Islet of Langerhans (tissue), 1 donor: ENCODE data around the gene ZNF398.
"Not testable (repeated sequence)": the region's sequence is repeated elsewhere in the genome, so short reads cannot be mapped to it uniquely, and the experiment has no call there.

Experiments used
- FAIRE-seq: peaks from one replicate; lab custom pipeline; 2011; peaks lifted over from hg19 to GRCh38; lab: Jason Lieb, UNC

ZNF398 gene

DNA sequence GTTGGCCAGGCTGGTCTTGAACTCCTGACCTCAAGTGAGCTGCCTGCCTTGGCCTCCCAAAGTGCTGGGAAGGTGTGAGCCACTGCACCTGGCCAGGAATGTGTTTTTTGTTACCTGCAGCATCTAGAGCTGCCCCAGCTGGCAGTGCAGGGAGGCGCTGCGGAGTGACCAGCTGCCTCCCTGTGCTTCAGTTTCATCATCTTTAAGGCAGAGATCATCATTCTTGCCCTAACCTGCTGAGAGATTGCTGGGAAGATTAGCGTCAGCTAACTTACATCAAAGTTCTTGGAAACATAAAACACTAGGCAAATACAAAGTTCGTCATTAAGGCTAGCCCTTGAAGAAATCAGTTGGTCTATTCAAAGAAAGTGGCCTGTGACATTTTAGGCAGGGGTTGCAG is 50.4 kb downstream of the ZNF398 start:
- no peak for FAIRE-seq

- FAIRE-seq = no peak
Measured at GRCh38 chr7:149198161-149198816, 51.0 kb downstream of the ZNF398 start.

- no peak for FAIRE-seq
Measured at GRCh38 chr7:149199234-149199995, 52.2 kb downstream of the ZNF398 start.

- no peak for FAIRE-seq
Measured at GRCh38 chr7:149202831-149203231, 55.6 kb downstream of the ZNF398 start.

- no peak for FAIRE-seq
Measured at GRCh38 chr7:149205690-149206381, 58.6 kb downstream of the ZNF398 start.

DNA sequence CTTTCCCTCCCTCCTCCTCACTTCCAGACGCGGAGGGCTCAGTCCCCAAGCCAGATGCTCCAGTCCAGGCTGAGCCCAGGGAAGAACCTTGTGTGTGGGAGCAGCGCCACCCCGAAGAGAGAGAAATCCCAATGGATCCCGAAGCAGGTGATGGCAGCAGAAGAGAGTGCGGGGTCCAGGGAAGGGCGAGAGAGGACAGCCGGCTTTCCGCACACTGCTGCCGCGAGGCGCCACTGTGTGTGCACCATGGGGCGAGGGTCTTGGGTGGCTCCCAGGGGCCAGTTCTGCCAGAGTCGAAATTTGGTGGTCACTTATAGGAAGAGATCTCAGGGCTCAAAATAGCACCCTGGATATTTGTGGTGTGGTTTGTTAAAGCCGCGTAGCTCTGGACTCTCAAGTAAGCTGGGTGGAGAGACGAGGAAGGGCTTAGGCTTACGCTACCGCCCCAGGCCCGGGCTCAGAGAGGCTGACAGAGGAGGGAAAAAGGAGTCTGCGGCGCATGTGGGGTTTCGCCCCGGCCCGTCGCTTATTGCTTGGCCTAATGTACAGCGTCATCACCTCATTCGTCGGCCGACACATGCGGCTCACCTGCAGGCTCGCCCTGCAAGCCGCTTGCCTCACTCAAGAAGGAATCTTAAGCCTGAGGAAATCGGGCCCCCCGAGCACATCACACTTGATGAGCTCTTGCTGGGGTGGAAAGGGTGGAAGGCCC is 60.2 kb downstream of the ZNF398 start:
- FAIRE-seq = no peak

GRCh38 chr7:149209518-149210269 is 62.4 kb downstream of the ZNF398 start:
- FAIRE-seq = no peak

GRCh38 chr7:149210551-149210950 is 63.3 kb downstream of the ZNF398 start:
- no peak for FAIRE-seq

- FAIRE-seq = no peak
Measured at GRCh38 chr7:149214020-149214720, 66.9 kb downstream of the ZNF398 start.

GRCh38 chr7:149216402-149216801 is 69.1 kb downstream of the ZNF398 start:
- no peak for FAIRE-seq

GRCh38 chr7:149217570-149217969 is 70.3 kb downstream of the ZNF398 start:
- FAIRE-seq = no peak

- FAIRE-seq = no peak
Measured at GRCh38 chr7:149218469-149219420, 71.5 kb downstream of the ZNF398 start.

DNA sequence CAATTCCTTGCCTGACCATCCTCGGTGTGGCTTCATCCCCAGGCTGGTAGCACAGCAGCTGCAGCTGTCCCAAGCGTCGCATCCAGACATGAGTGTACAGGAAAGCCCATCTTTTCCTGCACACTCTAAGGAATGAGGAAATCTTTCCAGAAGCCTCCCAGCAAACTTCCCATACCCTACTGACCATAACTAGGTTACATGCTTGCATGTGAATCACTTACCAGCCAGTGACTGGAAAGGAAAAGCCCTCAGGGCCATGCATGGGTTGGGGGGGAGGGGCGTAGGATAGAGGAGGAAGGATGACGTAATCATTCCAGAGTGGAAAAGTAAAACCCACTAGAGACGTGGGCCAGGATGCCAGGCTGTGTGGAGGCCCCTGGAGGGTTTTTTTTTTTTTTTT is 73.3 kb downstream of the ZNF398 start:
- no peak for FAIRE-seq

GRCh38 chr7:149223176-149223575 is 75.9 kb downstream of the ZNF398 start:
- FAIRE-seq = no peak

- no peak for FAIRE-seq
Measured at GRCh38 chr7:149223761-149224160, 76.5 kb downstream of the ZNF398 start.

- no peak for FAIRE-seq
Measured at GRCh38 chr7:149224352-149224751, 77.1 kb downstream of the ZNF398 start.

- no peak for FAIRE-seq
Measured at GRCh38 chr7:149225106-149225505, 77.9 kb downstream of the ZNF398 start.

- FAIRE-seq = no peak
Measured at GRCh38 chr7:149225656-149226055, 78.4 kb downstream of the ZNF398 start.

GRCh38 chr7:149226366-149226765 is 79.1 kb downstream of the ZNF398 start:
- not testable (repeated sequence) for FAIRE-seq

DNA sequence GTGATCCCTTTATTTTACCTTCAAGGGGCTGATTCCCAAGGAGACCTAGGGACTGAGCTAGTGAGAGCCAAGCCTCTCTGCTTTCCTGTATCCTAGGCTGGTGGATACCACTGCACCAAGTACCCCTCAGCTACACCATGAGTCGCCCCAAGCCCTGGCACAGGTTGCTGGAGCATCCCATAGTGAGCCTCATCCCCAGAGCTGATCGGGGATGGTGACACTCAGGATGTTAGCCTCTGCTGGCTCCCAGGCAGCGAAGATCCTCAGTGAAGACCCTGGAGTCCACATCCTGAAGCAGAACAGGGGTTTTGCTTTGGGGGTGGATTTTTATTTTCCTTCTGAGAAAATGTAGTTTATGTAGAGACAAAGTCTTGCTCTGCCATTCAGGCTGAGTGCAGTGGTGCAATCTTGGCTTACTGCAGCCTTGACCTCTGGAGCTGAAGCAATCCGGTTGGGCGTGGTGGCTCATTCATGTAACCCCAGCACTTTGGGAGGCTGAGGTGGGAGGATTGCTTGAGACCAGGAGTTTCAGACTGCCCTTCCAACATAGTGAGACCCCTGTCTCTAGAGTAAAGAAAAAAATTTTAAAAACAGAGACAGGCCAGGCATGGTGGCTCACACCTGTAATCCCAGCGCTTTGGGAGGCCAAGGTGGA is 79.7 kb downstream of the ZNF398 start:
- FAIRE-seq = no peak
